GM19240 (cell line): Measurements from ENCODE around the gene DNAH7.
"Not testable (repeated sequence)": the region's sequence is repeated elsewhere in the genome, so short reads cannot be mapped to it uniquely, and the experiment has no call there.

ENCODE experiments used
- DNase-seq: peaks from one replicate; pipeline ENCODE4 v3.0.0; 2011; ENCODE audit warnings: low spot score; ENCODE audit not compliant: insufficient read length

DNAH7 gene

DNA sequence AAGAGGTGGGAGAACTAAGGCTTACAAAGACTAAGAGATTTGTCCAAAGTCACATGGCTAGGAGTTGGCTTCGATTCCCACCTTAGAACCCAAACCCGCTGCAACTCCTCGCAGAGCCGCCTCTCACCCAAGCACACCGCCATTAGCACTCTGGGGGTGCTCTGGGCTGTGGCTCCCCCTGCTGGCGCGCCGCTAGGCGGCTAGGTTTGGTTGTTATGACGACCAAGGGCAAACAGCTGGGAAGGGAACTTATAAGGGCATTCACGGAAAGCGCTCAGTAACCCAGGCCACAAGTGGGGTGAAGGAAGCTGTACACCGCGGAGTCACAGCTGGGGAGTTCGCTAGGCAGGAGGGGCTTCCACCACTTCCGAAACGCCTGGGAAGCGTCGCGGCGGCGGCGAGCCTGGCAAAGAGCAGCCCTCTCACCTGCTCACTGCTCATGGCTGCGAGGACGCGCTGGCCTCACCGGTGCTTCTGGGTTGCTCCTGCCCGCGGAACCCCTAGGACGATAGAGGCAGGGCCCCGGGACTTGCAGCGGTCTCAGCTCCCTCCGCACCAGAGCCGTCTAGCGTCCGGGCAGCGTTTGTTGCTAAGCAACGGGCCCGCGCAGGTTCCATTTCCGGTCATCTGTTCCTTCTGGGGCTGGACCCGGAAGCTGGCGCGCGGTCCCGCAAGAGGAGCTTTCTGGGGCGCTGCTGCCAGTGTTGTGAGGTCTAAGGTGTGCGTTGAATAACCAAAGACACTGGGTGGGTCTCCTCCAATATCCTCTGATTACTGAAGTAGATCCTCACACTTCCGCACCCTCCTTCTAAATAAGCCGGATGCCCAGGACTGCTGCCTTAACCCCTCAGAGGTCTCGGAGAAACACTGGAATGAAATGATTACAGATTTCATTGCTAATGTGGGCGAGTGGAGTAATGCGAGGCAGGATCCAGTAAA is at the start of gene DNAH7:
Gene DNAH7, minus strand, starts transcription at position 567 of the 939 bp plus-strand sequence. Its CDS starts 126 bp downstream, at position 441.
- peak; percentile 70 for DNase-seq

GRCh38 chr2:196117214-196117705 is 48.6 kb upstream of the DNAH7 start:
- no peak for DNase-seq

- DNase-seq: no peak
Observed at GRCh38 chr2:196113061-196113974, 44.7 kb upstream of the DNAH7 start.

- no peak for DNase-seq
Observed at GRCh38 chr2:196112418-196113034, 43.9 kb upstream of the DNAH7 start.

GRCh38 chr2:196108604-196109003 is 40.0 kb upstream of the DNAH7 start:
- no peak for DNase-seq

DNA sequence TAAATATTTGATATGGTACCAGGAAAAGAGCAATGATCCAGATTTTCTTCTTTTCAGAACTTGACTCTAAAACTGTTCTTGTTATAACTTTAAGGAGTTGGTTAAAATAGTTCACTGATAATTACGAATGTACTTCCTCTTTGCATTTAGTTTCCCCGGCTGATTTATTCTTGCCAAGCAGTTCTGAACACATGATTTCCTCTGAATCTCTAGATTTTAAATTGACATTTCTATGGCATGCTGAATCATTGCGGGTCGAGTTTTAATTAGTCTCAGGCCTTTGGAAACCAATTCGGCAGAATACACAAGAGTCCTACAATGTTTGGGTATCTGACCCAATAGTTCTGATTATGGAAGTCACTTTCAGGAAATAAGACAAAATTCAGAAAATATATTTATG is 37.3 kb upstream of the DNAH7 start:
- no peak for DNase-seq

GRCh38 chr2:196104066-196104465 is 35.4 kb upstream of the DNAH7 start:
- no peak for DNase-seq

DNA sequence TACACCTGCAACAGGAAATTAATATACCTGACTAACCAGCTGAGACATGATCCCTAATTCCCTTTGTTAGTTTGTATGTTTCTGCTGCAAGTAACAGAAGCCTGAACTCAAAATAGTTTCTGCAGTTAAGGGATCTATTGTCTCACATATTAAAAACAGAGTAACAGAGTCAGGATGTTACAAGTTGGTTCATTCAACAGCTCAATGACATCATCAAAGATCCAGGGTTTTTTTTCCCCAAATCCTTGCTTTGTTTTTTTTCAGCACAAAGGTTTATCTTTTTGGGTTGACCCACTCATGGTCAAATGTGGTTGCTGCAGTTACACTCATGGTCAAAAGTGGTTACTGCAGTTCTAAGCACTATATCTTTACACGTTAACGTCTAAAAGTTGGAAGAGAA is 35.0 kb upstream of the DNAH7 start:
- no peak for DNase-seq

DNA sequence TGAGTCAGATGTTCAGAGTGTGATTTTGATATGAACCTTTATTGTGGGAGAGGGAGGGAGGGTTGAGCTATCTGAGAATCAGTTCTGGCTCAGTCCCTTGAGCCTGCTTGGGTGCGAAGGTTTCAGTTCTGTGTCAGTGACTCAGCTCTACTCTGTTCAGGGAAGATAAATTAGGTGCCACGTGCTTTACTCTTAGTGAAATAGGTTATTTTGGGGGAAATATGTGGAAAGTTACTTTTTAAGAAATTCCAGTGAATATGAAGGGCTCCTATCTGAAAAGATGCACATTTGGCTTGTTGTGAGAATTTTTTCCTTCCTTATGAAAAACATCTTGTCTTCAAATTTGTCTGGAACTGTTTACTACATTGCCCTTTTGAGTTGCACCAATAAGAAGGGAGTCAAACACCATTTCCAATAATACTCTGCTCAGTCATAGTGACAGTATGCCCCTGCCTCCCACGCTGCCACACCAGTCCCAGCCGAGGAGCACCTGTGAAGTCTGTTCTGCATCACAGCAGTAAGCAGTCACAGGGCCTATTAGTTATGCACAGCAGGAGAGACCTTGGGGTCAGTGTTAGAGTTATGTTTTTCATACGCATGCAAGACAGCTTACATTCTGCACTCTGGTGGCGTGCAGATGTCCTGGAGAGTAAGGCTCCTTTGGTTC is 32.8 kb upstream of the DNAH7 start:
- peak; percentile 37 for DNase-seq

DNA sequence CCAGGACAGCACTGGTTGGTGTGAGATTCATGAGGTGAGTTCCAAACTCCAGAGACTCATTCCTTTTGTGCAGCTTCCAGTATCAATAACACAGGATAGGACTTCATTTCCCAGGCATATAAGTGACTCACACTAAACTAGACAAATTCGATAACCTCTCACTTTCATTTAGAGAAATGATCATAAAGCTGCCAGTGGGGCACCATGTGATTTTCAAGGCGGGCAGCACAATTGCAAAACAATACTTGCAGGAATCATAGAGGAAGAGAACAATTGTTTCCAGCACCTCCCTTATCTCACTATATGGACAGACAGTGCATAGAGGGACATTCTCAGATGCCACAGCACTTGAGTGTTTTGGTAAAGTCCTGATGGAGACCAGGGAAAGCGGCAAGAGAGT is 31.3 kb upstream of the DNAH7 start:
- no peak for DNase-seq

GRCh38 chr2:196097864-196098660 is 29.4 kb upstream of the DNAH7 start:
- no peak for DNase-seq

DNA sequence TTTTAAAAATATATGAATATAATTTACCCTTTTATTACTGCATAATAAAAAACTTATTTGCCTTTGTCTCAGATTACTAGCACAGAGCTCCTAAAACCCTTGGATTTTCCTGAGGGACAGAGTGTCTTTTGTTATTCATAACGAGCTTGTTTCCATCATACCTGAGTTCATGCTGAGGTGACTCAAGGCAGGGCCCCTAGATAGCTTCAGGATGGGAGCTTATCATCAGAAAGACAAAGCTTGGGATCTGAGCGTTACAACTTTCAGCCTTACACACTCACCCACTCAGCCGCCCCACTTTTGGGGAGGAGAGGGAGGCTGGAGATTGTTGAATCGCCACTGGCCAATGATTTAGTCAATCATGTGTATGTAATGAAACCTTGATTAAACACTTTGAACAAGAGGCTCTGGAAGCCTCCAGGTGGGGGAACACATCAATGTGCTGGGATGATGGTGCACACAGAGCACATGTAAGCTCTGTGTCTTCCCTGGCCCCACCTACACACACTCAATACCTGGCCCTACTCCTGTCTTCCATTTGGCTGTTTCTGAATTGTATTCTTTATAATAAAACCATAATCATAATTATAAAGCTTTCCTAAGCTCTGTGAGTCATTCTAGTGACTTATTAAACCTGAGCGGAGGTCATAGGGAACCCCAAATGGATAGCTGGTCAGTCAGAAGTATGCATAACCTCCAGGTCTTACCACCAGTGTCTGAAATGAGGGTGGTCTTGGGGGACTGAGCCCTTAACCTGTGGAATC is 28.5 kb upstream of the DNAH7 start:
- DNase-seq: no peak

- no peak for DNase-seq
Observed at GRCh38 chr2:196096264-196096663, 27.6 kb upstream of the DNAH7 start.

DNA sequence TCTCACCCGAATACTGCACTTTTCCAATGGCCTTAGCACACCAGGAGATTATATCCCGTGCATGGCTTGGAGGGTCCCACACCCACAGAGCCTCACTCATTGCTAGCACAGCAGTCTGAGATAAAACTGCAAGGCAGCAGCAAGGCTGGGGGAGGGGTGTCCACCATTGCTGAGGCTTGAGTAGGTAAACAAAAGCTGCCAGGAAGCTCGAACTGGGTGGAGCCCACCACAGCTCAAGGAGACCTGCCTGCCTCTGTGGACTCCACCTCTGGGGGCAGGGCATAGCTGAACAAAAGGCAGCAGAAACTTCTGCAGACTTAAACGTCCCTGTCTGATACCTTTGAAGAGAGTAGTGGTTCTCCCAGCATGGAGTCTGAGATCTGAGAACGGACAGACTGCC is 20.8 kb upstream of the DNAH7 start:
- DNase-seq: not testable (repeated sequence)

- no peak for DNase-seq
Observed at GRCh38 chr2:196088203-196088602, 19.6 kb upstream of the DNAH7 start.

GRCh38 chr2:196086517-196087368 is 18.1 kb upstream of the DNAH7 start:
- no peak for DNase-seq

- DNase-seq: no peak
Observed at GRCh38 chr2:196083601-196084000, 15.0 kb upstream of the DNAH7 start.

GRCh38 chr2:196080526-196080925 is 11.9 kb upstream of the DNAH7 start:
- DNase-seq: no peak
